Measurements from ENCODE around the gene ACSL1. TPM values are rescaled to one million over a fixed set of nuclear protein-coding genes. Genes with fewer than 3 reads are reported as not detected.

ACSL1 gene
- total and polyA plus RNA-seq, 2 donors (not counting 3 experiments of a cell fraction or from before 2014, with no cell fraction given): 7.3 to 17.7 TPM

- Histone ChIP-seq H4K20me1 (replicated peaks; ENCODE audit: control insufficient read depth, extremely low read depth, insufficient read depth, low read length) (no peaks in the 10 kb centered on the region), H3K27ac (ENCODE audit: insufficient read depth, low read depth, low read length) (no peak overlapping the region), H3K79me2 (ENCODE audit: control insufficient read depth, insufficient read depth, low read length) (no peaks in the 10 kb centered on the region), H3K9me1 (replicated peaks; ENCODE audit: control insufficient read depth, extremely low read depth, insufficient read depth, low read length) (no peaks in the 10 kb centered on the region), H3K27me3 (ENCODE audit: control insufficient read depth in 2 of 2, insufficient read depth in 2 of 2, low read length in 2 of 2) (no peaks in the 10 kb centered on the region), H3K9ac (replicated peaks; ENCODE audit: extremely low read depth, insufficient read depth, low read length) (no peak overlapping the region), H3K4me1 (ENCODE audit: control insufficient read depth, extremely low read depth, insufficient read depth, low read length) (no peaks in the 10 kb centered on the region), H3K9me3 (replicated peaks; ENCODE audit: control insufficient read depth, insufficient read depth, low read length) (no peaks in the 10 kb centered on the region), H3K36me3 (ENCODE audit: control insufficient read depth in 2 of 2, extremely low read depth in 1 of 2, insufficient read depth in 2 of 2, low read length in 2 of 2) (no peaks in the 10 kb centered on the region), H2AFZ (ENCODE audit: low read depth, low read length) (no peak overlapping the region), H3K4me2 (ENCODE audit: insufficient read depth, low read length) (no peak overlapping the region), H3K4me3 (replicated peaks in 1 of 3; ENCODE audit: insufficient read depth in 1 of 3, low read depth in 1 of 3, low read length in 3 of 3) (no peak overlapping the region)
- intact Hi-C loops (cut with micrococcal nuclease) (no loop called here), dilution Hi-C loops (cut with MboI; ENCODE audit: extremely low pct_ligation_motif_present, low sequenced_read_pairs) (no loop called here)
- TF ChIP-seq MYC (IDR thresholded peaks at IDR 0.05; ENCODE audit: low read depth, low read length) (no peak), POLR2AphosphoS5 (IDR thresholded peaks at IDR 0.05; ENCODE audit: insufficient read depth, low read depth, low read length) (no peak), JUN (IDR thresholded peaks at IDR 0.05; ENCODE audit: borderline replicate concordance, insufficient read depth, insufficient read length, low read depth) (no peak), GATA2 (IDR thresholded peaks at IDR 0.05; ENCODE audit: insufficient read depth, insufficient read length, low read depth, low read length) (no peak), POLR2A (IDR thresholded peaks at IDR 0.05; ENCODE audit: low read depth, low read length) (no peak), EZH2 (IDR thresholded peaks at IDR 0.05; ENCODE audit: borderline replicate concordance, low read depth, low read length, severe bottlenecking) (no peak), MAX (IDR thresholded peaks at IDR 0.05; ENCODE audit: insufficient read depth, insufficient read length) (no peak), FOS (IDR thresholded peaks at IDR 0.05; ENCODE audit: borderline replicate concordance, insufficient read depth, low read length) (no peak), CTCF (IDR thresholded peaks at IDR 0.05; ENCODE audit: extremely low read depth in 1 of 2, insufficient read depth in 1 of 2, low read depth in 1 of 2, low read length in 2 of 2) (no peak)
- FAIRE-seq (no peak), DNase-seq (ENCODE audit: low read depth, low spot score) (no peak)
- ChIA-PET CTCF (no interaction called here), POLR2A (no interaction called here)
- BruUV-seq (replicated peaks): no TSS peak
Measured at GRCh38 chr4:184857441-184858121, 31.8 kb upstream of the ACSL1 start.

Data from endothelial cell of umbilical vein (primary cell).